Liver (tissue), 3 donors: Measurements from ENCODE around the gene IMMP1L.

ENCODE experiments used
- FOXA1 ChIP-seq: IDR thresholded peaks from 2 replicates; pipeline ENCODE4 v1.6.1; 2016; ENCODE audit warnings: antibody characterized with exemption
- GABPA ChIP-seq, 2 donors: IDR thresholded peaks in 1 of 2; conservative IDR thresholded peaks in 1 of 2; 2 replicates each; pipeline ENCODE4 v1.6.1; 2016; ENCODE audit warnings: antibody characterized with exemption in 2 of 2, mild to moderate bottlenecking in 1 of 2, moderate library complexity in 1 of 2
- JUND ChIP-seq, 2 donors: IDR thresholded peaks; 2 replicates each; pipeline ENCODE4 v1.6.1; 2016; ENCODE audit warnings: antibody characterized with exemption in 2 of 2
- NR2F2 ChIP-seq: IDR thresholded peaks from 2 replicates; pipeline ENCODE4 v1.6.1; 2016; ENCODE audit warnings: antibody characterized with exemption
- RAD21 ChIP-seq, 2 donors: IDR thresholded peaks; 2 replicates each; pipeline ENCODE4 v1.6.1; 2016; ENCODE audit warnings: antibody characterized with exemption in 2 of 2, mild to moderate bottlenecking in 2 of 2
- SP1 ChIP-seq: IDR thresholded peaks from 2 replicates; pipeline ENCODE4 v1.6.1; 2018; ENCODE audit warnings: antibody characterized with exemption, mild to moderate bottlenecking
- TAF1 ChIP-seq: conservative IDR thresholded peaks from 2 replicates; pipeline ENCODE4 v1.6.1; 2016; ENCODE audit warnings: antibody characterized with exemption, mild to moderate bottlenecking
- YY1 ChIP-seq: IDR thresholded peaks from 2 replicates; pipeline ENCODE4 v1.6.1; 2016; ENCODE audit warnings: antibody characterized with exemption, mild to moderate bottlenecking
- TF ChIP-seq, protein P1 (sequence below): fragments of 150-350 bp; IDR thresholded peaks from 2 replicates; pipeline ENCODE4 v1.5.1; 2017; ENCODE audit warnings: improper control_type of control experiment, low read depth, low read length; ENCODE audit not compliant: missing input control
- TF ChIP-seq, protein P2 (sequence below): IDR thresholded peaks from 2 replicates; pipeline ENCODE4 v1.6.1; 2016; ENCODE audit warnings: antibody characterized with exemption, mild to moderate bottlenecking
- TF ChIP-seq, protein P3 (sequence below): IDR thresholded peaks from 2 replicates; pipeline ENCODE4 v1.6.1; 2016; ENCODE audit warnings: antibody characterized with exemption
- donor health status: healthy.
- donor health status: healthy.

GRCh38 chr11:31478223-31478590, 31.2 kb downstream of the IMMP1L start:
- TF ChIP-seq, protein P1, sequence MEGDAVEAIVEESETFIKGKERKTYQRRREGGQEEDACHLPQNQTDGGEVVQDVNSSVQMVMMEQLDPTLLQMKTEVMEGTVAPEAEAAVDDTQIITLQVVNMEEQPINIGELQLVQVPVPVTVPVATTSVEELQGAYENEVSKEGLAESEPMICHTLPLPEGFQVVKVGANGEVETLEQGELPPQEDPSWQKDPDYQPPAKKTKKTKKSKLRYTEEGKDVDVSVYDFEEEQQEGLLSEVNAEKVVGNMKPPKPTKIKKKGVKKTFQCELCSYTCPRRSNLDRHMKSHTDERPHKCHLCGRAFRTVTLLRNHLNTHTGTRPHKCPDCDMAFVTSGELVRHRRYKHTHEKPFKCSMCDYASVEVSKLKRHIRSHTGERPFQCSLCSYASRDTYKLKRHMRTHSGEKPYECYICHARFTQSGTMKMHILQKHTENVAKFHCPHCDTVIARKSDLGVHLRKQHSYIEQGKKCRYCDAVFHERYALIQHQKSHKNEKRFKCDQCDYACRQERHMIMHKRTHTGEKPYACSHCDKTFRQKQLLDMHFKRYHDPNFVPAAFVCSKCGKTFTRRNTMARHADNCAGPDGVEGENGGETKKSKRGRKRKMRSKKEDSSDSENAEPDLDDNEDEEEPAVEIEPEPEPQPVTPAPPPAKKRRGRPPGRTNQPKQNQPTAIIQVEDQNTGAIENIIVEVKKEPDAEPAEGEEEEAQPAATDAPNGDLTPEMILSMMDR: no peak
- TF ChIP-seq, protein P2, sequence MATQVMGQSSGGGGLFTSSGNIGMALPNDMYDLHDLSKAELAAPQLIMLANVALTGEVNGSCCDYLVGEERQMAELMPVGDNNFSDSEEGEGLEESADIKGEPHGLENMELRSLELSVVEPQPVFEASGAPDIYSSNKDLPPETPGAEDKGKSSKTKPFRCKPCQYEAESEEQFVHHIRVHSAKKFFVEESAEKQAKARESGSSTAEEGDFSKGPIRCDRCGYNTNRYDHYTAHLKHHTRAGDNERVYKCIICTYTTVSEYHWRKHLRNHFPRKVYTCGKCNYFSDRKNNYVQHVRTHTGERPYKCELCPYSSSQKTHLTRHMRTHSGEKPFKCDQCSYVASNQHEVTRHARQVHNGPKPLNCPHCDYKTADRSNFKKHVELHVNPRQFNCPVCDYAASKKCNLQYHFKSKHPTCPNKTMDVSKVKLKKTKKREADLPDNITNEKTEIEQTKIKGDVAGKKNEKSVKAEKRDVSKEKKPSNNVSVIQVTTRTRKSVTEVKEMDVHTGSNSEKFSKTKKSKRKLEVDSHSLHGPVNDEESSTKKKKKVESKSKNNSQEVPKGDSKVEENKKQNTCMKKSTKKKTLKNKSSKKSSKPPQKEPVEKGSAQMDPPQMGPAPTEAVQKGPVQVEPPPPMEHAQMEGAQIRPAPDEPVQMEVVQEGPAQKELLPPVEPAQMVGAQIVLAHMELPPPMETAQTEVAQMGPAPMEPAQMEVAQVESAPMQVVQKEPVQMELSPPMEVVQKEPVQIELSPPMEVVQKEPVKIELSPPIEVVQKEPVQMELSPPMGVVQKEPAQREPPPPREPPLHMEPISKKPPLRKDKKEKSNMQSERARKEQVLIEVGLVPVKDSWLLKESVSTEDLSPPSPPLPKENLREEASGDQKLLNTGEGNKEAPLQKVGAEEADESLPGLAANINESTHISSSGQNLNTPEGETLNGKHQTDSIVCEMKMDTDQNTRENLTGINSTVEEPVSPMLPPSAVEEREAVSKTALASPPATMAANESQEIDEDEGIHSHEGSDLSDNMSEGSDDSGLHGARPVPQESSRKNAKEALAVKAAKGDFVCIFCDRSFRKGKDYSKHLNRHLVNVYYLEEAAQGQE: no peak
- TF ChIP-seq SP1 (no peak), YY1 (no peak), NR2F2 (no peak), GABPA (IDR thresholded peaks at IDR 0.05 in 1 of 2, conservative IDR thresholded peaks at IDR 0.05 in 1 of 2) (no peak), JUND (IDR thresholded peaks at IDR 0.05) (no peak), FOXA1 (no peak), RAD21 (IDR thresholded peaks at IDR 0.05) (no peak), TAF1 (no peak)
- TF ChIP-seq, protein P3, sequence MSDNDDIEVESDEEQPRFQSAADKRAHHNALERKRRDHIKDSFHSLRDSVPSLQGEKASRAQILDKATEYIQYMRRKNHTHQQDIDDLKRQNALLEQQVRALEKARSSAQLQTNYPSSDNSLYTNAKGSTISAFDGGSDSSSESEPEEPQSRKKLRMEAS: no peak
